Activated CD4-positive, alpha-beta T cell treated with anti-CD3 and anti-CD28 coated beads for 48 hours (primary cell): ENCODE data around the gene NOC3L.
A peak's percentile ranks its signal among the peaks of the same experiment; 100 is the strongest.
"Not testable (repeated sequence)": the region's sequence is repeated elsewhere in the genome, so short reads cannot be mapped to it uniquely, and the experiment has no call there.

Experiments used
- DNase-seq: peaks from one replicate; pipeline ENCODE4 v3.0.0-alpha.2; 2020

Gene NOC3L, protein sequence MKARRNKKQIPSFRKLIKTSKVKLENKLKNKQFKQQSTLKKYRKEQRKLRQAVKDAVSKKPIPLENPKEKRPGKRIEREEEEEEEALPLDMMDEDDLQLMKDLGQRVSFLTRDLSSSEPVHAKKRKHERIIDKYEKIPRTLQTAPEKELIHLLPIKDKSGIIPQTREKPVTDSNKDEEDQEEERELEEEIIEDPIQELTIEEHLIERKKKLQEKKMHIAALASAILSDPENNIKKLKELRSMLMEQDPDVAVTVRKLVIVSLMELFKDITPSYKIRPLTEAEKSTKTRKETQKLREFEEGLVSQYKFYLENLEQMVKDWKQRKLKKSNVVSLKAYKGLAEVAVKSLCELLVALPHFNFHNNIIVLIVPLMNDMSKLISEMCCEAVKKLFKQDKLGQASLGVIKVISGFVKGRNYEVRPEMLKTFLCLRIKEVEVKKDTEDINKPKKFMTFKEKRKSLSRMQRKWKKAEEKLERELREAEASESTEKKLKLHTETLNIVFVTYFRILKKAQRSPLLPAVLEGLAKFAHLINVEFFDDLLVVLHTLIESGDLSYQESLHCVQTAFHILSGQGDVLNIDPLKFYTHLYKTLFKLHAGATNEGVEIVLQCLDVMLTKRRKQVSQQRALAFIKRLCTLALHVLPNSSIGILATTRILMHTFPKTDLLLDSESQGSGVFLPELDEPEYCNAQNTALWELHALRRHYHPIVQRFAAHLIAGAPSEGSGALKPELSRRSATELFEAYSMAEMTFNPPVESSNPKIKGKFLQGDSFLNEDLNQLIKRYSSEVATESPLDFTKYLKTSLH

DNA sequence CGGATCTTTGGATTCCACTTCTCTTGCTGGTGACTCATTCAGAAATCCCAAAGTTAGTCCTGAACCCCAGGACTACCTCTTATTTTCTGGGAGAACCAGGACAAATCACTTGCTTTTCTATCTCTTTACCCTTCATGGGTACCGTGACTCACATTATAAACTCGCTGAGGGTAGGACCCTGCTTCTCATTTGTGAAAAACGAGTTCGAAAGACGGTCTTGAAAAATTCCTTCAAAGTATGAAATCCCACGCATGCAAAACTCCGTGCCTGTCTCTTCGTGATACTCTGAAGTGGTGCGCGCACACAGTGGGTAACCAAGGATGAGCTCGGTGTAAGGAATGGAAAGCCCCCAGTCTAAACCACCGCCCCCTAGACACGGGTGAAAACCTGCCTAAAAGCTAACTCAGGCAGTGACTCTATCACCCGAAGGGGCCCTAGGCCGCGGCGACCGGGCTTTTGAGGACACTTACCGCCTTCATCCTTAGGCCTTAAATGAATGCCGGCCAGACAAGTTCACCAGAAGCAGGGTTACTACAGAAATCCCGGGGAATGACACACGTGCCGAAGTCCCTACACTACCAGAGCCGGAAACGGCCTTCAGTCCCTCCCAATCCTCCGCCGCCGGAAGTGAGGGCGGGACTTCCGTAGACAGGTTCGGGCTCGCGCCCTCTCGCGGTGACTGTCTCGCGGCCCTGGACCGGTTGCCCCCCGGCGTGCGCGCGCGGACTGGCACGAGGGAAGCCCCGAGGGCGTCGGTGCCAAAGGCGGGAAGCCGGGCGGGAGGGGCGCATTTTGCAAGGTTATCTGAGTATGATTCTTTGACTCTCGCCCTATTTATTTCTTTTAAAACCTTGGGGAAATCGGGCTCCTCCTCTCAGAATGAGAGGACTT, at the start of gene NOC3L:
Gene NOC3L, minus strand, starts transcription at position 580 of the 891 bp plus-strand sequence. Its CDS starts 101 bp downstream, at position 479.
- DNase-seq, result peak; percentile 98

DNA sequence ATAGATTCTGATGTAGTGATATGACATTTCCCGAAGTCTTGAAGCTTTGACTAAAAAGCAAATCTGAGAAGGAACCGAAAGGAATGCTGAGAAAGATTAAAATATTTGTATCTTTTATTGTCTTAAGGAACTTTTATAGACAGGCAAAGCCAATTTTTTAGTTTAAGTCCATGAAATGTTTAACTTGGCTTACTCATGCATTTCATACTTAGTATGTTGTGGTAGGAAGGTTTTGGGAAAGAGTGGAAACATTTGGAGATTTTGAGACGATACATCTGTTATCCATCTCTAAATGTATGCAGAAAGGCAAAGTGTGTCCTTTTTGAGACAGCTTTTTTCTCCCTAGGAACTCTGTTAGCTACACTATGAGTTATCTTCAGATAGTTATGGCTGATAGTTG, 49.7 kb upstream of the NOC3L start:
- DNase-seq, result no peak

DNA sequence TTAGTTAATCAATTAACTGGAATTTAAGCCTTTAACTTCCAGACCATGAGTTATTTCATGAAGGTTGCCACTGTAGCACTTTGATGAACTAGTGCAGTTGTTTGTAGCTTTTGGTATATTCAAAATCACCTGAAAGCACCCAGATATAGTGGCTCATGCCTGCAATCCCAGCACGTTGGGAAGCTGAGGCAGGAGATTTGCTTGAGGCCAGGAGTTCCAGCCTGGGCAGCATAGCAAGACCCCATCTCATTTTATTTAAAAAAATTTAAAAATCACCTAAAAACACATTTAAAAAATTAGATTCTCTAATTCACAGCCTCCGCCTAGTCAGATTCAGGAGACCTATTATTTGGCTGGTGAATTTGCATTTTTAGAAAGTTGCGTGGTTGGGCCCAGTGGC, 48.6 kb upstream of the NOC3L start:
- no peak for DNase-seq

DNA sequence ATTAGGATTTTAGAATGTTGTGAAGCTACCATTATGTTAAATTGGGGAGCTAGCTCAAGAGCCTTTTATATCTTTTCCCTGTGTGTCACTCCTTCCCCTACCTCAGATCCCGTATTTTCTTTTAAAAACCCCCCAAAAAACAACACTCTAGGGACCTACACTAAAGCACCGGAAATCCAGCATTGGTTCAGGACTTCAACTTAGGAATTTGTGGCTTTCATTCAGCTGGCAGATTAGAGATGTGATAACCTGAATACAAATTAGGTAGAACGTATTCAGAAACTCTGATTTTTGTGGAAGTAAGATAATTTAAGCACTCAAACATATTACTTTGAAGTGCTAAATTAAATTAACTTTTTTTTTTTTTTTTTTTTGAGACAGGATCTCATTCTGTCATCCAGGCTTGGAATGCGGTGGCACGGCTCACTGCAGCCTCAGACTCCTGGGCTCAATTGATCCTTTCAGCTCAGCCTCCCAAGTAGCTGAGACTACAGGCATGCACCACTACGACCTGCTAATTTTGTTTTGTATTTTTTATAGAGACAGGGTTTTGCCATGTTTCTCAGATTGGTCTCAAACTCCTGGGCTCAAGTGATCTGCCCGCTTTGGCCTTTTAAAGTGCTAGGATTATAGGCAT, 46.4 kb upstream of the NOC3L start:
- DNase-seq, result no peak

DNA sequence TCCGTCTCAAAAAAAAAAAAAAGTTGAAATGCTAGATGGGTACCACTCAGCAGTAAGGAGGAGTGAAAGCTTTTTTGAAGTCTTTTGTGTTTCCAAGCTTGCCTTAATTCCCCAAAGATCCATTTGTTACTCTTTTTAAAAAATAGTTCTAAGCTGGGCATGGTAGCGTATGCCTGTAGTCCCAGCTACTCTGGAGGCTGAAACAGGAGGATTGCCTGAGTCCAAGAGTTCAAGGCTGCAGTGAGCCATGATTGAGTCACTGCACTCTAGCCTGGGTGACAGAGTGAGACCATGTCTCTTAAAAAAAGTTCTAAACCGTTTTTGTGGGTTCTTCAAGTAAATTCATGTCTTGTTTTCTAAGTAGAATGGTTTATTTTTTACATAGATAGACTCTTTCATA, 44.9 kb upstream of the NOC3L start:
- no peak for DNase-seq

DNA sequence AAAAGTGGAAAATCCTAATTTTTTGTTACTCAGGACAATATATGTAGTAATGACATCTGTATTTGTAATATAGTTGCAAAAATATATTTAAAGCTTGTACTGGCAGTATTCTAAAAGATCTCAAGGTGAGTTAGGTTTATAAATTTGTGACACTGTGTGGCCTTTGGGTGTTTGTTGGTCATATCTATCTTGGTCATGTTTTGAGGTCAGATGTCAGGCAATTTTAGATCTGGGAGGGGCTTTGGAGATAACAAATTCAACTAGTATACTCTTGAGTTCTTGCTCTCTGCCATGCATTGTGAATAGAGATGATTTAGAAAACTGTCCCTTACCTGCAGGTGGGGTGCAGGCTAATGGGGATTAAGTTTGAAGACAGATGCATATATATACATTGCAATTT, 42.7 kb upstream of the NOC3L start:
- DNase-seq, result no peak

DNA sequence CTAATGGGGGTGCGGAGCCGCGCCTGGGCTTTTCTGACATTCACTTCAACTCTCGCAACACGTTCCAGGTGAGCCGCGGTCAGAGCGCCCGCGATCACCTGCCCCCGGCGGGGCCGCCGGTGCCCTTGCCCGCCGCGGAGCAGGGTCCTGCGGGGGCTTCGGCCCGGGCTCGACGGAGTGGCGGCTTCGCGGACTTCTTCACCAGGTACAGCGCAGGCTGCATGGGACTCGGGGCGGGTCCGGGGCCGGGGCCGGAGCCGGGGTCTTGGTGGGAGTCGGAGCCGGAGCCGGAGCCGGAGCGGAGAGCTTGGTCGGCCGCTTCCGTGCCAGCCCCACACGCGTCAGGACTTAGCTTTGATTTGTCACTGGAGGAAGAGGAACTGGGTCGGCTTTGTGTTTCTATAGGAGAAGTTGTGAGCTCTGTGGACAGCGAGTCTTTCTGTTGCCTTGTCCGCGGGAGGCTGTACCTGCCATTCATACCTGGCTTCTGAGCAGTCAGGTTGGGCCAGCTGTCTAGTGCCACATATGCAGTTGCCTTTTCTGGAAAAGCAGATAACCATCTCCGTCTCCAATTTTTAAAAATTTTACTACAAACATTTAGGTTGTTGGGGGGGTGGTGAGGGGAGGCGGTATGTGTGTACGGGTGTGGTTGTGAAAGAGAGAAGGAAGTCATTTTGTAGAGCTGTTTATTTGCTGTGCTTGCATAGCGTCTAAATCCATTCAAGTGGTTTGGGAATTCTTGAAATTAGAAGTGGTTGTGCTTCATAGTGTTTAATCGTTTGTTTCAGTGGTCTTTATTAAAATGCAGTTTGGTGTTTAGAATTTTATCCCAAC, 40.9 kb upstream of the NOC3L start:
- DNase-seq, result peak; percentile 15

DNA sequence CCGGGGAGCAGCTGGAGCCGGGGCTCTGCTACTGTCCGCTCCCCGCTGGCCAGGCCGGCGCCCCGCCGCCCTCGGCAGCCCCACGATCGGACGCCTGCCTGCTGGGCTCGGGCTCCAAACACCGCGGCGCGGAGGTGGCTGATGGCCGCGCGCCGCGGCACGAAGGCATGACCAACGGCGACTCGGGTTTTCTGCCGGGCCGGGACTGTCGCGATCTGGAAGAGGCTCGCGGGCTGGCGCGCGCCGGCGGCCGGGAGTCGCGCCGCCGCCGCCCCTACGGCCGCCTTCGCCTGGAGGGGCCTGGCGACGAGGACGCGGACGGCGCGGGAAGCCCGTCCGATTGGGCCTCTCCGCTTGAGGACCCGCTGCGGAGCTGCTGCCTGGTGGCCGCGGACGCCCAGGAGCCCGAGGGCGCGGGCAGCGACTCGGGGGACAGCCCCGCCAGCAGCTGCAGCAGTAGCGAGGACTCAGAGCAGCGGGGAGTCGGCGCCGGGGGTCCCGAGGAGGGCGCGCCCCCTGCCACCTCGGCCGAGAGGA, 40.2 kb upstream of the NOC3L start:
- peak; percentile 6 for DNase-seq

DNA sequence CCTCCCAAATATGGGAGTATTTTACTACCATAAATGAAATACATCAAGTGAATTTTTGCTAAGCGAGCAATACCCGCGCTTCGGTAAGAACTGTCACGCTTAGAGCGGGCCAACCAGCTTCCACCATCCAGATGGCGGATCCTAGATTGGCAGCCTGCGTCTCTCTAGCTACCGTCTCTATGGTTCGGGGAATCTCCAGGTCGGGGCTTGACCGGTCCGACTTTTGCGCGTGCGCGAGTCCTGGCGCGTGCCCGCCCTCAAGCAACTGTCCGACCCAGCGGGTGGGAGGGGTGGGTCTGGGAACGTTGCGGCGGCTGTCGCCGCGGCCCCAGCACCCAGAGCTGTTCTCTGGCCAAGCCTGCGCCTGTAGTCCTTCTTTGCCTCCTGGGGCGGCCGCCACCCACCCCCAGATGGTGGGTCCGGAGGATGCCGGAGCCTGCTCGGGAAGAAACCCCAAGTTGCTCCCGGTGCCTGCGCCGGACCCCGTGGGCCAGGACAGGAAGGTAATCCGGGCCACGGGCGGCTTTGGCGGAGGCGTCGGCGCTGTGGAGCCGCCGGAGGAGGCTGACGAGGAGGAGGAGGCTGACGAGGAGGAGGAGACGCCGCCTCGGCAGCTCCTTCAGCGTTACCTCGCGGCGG, 39.6 kb upstream of the NOC3L start, which contains the start of gene TBC1D12:
Gene TBC1D12, plus strand, starts transcription at position 338 of the 639 bp plus-strand sequence. Its CDS starts 73 bp downstream, at position 411.
- peak; percentile 52 for DNase-seq

DNA sequence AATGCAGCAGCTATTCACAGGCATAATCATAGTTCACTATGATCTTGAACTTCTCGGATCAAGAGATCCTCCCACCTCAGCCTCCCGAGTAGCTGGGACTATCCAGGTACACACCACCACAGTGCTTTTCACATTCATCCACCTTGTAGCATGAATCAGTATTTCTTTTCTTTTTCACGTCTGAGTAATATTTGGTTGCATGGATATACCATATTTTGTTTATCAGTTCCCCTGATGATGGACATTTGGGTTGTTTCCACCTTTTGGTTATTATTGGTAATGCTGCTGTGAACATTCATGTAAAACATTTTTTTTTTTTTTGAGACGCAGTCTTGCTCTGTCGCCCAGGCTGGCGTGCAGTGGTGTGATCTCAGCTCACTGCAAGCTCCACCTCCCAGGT, 36.0 kb upstream of the NOC3L start:
- DNase-seq, result no peak

DNA sequence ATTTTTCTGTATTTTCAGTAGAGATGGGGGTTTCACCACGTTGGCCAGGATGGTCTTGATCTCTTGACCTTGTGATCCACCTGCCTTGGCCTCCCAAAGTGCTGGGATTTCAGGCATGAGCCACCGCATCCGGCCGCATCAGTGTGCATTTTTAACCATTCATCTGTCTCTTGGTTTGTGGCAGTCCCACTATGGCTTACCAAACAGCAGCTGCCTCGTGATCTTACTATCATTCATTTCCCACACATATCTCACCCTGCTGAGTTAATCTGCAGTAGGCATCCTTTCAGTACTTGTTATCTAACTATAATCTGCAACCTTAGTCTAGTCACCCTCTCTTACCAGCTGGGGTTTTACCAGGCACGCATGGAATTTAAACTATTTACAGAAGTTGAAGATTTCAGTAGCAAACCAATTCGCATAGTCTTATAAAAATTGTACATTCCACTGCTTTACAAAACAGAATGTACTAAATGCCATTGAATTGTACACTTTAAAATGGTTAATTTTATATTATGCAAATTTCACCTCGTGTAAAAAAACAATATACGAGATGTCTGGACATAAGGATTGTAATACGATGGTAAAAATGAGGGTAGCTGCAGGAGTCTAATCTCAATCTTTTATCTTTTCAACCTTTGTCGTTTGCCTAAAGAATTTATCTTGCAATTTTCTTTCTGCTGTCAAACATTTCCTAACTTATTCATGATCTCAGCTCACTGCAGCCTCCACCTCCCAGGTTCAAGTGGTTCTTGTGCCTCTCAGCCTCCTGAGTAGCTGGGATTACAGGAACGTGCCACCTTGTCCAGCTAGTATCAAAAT, 35.0 kb upstream of the NOC3L start:
- no peak for DNase-seq

DNA sequence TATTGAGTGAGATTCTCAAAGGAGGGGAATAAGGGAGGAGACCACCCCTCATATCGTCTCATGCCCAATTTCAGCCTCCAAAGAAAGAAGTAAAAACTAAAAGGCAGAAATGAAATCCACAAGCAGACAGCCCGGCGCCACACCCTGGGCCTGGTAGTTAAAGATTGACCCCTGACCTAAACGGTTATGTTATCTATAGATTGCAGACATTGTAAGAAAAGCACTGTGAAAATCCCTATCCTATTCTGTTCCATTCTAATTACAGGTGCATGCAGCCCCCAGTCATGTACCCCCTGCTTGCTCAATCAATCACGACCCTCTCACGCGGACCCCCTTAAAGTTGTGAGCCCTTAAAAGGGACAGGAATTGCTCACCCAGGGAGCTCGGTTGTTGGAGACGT, 29.4 kb upstream of the NOC3L start:
- DNase-seq, result not testable (repeated sequence)

DNA sequence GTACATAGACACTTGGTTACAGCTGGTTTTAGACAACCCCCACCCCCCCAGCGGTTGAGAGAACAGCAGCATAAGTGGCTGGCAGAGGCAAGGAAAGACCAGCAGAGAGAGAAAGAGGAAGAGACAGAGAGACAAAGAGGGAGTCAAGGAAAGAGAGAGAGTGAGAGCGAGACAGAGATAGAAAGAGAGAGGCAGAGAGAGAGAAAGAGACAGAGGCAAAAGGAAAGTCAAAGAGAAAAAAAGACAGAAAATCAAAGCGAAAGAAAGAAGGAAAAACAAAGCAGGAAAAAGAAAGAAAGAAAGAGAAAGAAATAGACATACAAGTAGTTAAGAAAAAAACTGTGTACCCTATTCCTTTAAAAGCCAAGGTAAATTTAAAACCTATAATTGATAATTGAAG, 23.0 kb upstream of the NOC3L start:
- DNase-seq, result not testable (repeated sequence)

DNA sequence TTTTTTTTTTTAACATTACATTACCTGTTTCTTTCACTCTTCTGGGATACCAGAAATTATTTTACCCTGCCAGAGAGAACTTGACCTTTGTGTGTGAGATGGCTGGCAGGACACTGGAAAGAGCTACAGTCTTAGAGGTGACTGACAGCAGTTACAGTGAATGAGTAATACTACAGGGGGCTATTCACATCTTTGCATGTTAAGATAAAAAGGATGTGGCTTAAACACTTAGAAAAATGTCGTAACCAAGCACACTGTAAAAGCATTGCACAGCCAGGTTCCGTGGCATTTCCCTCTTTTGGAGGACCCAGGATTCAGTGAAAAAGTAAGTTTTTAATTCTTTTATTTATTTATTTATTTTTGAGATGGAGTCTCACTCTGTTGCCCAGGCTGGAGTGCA, 20.8 kb upstream of the NOC3L start:
- no peak for DNase-seq

DNA sequence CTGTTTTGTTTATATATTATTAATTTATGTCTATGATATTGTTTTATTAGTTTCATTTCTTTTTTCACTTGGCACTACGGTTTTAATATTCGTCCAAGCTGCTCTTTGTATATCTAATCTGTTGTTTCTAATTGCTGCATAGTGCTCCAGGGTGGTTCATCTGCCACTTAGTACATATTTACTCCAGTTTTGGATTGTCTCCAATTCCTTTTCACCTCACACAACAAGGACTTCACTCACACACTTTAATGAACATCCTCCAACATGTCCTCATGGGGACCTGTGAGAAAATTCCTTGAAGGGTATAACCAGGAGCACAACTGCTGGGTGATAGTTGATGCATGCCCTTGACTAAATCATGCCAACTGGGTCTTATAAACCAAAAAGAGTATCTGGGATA, 14.1 kb upstream of the NOC3L start:
- no peak for DNase-seq

DNA sequence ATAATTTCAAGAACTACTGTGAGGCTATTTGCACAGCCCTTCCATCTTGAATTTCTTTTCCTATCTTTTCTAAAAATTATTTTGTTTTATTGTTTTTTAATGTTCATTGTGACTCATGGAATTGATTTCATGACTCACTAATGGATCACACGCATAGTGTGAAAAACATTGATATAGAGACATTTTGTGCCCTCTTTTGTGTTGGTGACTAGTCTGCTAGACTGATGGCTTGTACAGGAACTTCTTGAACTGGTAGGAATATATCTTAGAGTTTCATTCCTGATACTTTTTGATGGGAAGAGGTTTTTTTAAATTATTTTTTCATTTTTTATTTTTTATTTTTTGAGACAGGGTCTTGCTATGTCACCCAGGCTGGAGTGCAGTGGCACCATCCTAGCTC, 12.6 kb upstream of the NOC3L start:
- DNase-seq, result no peak

DNA sequence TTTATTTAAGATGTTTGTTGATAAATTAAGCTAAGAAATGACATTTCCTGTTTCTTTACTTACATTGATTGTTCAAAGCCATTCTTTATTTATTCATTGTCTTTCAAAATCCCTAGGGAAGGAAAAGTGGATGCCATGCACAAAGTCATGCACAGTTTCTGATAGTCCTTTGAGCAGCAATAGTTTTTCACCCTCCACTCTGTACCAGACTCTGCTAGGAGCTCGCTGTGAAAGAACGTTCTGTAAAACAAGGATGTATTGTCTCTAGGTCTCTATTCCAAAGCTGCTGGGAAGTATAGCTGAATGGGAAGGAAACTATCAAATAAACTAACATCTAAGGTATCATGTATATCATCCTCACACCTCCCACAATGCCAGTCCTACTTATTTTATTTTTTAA, 7.8 kb upstream of the NOC3L start:
- no peak for DNase-seq

DNA sequence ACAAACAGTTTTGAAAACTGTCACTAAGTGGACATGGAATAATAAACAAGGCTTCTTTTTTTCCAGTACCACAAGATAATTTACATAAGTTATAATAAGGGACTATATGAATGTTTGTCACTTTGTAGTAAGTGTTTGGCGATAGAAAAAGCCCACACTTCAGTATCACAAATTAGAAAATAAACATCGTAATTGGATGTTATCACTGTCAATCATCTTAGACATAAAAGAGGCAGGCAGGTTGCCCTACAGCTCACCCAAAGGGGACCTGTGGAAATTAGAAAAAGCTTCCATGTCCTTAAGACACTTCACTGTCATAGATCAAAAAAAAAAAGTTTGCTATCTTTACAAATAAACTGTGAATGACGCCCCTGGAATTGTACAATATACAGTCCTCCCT, 3.6 kb upstream of the NOC3L start:
- no peak for DNase-seq

DNA sequence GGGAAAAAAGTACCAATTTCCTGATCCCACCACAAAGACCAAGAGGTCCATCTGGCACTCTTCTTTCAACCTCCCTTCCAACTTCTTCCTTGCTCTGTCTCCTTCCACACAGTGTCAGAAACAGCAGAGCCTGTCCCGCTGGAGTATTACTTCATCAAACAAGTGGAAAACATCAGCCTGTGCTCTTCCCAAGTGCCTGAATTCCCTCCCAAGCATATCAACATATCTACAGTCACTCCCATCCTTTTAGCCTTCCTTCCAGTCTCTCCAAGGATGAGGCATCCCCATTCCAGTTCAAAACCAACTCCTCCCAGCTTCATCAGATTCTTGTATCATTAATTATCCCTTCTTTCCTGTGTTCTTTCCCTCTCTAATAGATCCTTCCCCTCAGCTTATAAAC, 1.7 kb upstream of the NOC3L start:
- no peak for DNase-seq

DNA sequence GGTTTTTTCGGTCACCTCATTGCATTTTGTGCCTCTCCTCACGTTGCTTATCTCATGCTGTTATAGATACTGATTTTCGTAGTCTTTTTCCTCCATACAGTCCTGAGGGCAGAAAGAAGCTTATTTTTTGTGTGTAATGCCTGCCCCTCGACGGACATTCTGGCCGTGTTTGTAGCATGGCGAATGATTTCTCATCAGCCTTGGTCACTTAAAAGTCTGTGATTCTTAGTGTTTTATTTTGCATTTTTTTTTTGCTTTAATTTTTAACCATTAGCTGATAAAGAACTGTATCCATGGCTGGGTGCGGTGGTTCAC, 469 bp upstream of the NOC3L start:
- DNase-seq, result no peak
